Hair follicle dermal papilla cell (primary cell): ENCODE results near the gene PRTFDC1. TPM values are rescaled to one million over a fixed set of nuclear protein-coding genes. Genes with fewer than 3 reads are reported as not detected.

Source experiments
- small RNA-seq: library from RNA; depleted of rRNA; stranded (forward); fragments of <200 nt; gene quantifications from one replicate; pipeline ENCODE3, GENCODE V24; 2012
- total RNA-seq: library from RNA; depleted of rRNA; stranded (reverse); fragments of >200 nt; gene quantifications from 2 replicates; pipeline ENCODE4 v1.2.3, GENCODE V29; 2012

Gene PRTFDC1
- 14.0 and 22.1 TPM in 2 replicates for total RNA-seq

GRCh38 chr10:24952143-24952706 lies at the start of gene PRTFDC1:
TSS of gene PRTFDC1 (minus strand) at chr10:24952606. CDS start at chr10:24952575, 31 bp downstream.

Small RNAs within 50 kb of the gene (small RNA-seq; reads per million reads assigned to genes)
- gene AL512598.1 (0.82 reads per million, percentile 12 among the genes with 10 or more reads in this experiment), gene RN7SKP241 (not detected)

Other genes with a start within 250 kb of the PRTFDC1 start
- gene ARHGAP21, start 228.7 kb downstream of the PRTFDC1 start, total RNA-seq = 240 and 270 TPM in 2 replicates
- gene ENKUR, start 63.6 kb upstream of the PRTFDC1 start, total RNA-seq = not detected in 2 replicates
- 1.8 and 2.1 TPM in 2 replicates for gene THNSL1, start 64.0 kb upstream of the PRTFDC1 start, total RNA-seq
- gene GPR158, start 222.4 kb upstream of the PRTFDC1 start, total RNA-seq = 0.12 and 0.16 TPM in 2 replicates